HEK293T (cell line): Measurements from ENCODE around the gene PEX3.

ENCODE experiments used
- CTCF ChIA-PET: fragments of 350-600 bp; formaldehyde crosslinking; extraction: SDS; loops from one replicate; lab custom pipeline; 2021; ENCODE audit warnings: antibody characterized with exemption, inconsistent platforms; lab: Yijun Ruan, JAX
- POLR2A ChIA-PET: fragments of 350-600 bp; formaldehyde crosslinking; extraction: SDS; loops from one replicate; lab custom pipeline; 2020; ENCODE audit warnings: antibody characterized with exemption, inconsistent platforms; lab: Yijun Ruan, JAX
- DNase-seq: peaks from one replicate; pipeline ENCODE4 v3.0.0; 2012; ENCODE audit warnings: mixed read lengths; ENCODE audit errors: extremely low spot score
- ARNT ChIP-seq: fragments of 450-650 bp; IDR thresholded peaks from 2 replicates; pipeline ENCODE4 v1.6.1; 2017; ENCODE audit warnings: mild to moderate bottlenecking
- BHLHE40 ChIP-seq: fragments of 450-650 bp; IDR thresholded peaks from 2 replicates; pipeline ENCODE4 v1.6.1; 2016; ENCODE audit warnings: mild to moderate bottlenecking, moderate library complexity, borderline replicate concordance
- CTBP1 ChIP-seq: fragments of 450-650 bp; IDR thresholded peaks from 2 replicates; pipeline ENCODE4 v1.6.1; 2016; ENCODE audit warnings: borderline replicate concordance
- ELF4 ChIP-seq: fragments of 450-650 bp; IDR thresholded peaks from 2 replicates; pipeline ENCODE4 v1.6.1; 2017; ENCODE audit warnings: antibody characterized with exemption
- FOXA1 ChIP-seq: fragments of 450-650 bp; IDR thresholded peaks from 2 replicates; pipeline ENCODE4 v1.6.1; 2016; ENCODE audit warnings: mild to moderate bottlenecking
- FOXK2 ChIP-seq: fragments of 450-650 bp; IDR thresholded peaks from 2 replicates; pipeline ENCODE4 v1.6.1; 2016; ENCODE audit warnings: mild to moderate bottlenecking
- FOXM1 ChIP-seq: fragments of 450-650 bp; IDR thresholded peaks from 2 replicates; pipeline ENCODE4 v1.6.1; 2017; ENCODE audit warnings: mild to moderate bottlenecking, borderline replicate concordance
- HDGF ChIP-seq: fragments of 450-650 bp; IDR thresholded peaks from 2 replicates; pipeline ENCODE4 v1.6.1; 2017; ENCODE audit warnings: antibody characterized with exemption, borderline replicate concordance
- L3MBTL2 ChIP-seq: fragments of 450-650 bp; conservative IDR thresholded peaks from 2 replicates; pipeline ENCODE4 v1.6.1; 2016; ENCODE audit warnings: mild to moderate bottlenecking
- LEF1 ChIP-seq: fragments of 450-650 bp; IDR thresholded peaks from 2 replicates; pipeline ENCODE4 v1.6.1; 2017; ENCODE audit warnings: mild to moderate bottlenecking, borderline replicate concordance
- NFRKB ChIP-seq: fragments of 450-650 bp; IDR thresholded peaks from 2 replicates; pipeline ENCODE4 v1.6.1; 2016; ENCODE audit warnings: mild to moderate bottlenecking, moderate library complexity
- PKNOX1 ChIP-seq: fragments of 450-650 bp; IDR thresholded peaks from 2 replicates; pipeline ENCODE4 v1.6.1; 2016
- SP1 ChIP-seq: fragments of 450-650 bp; IDR thresholded peaks from 2 replicates; pipeline ENCODE4 v1.6.1; 2017
- SUZ12 ChIP-seq: fragments of 450-650 bp; IDR thresholded peaks from 2 replicates; pipeline ENCODE4 v1.6.1; 2016; ENCODE audit warnings: mild to moderate bottlenecking
- TARDBP ChIP-seq: fragments of 450-650 bp; IDR thresholded peaks from 2 replicates; pipeline ENCODE4 v1.6.1; 2016
- ZNF384 ChIP-seq: fragments of 450-650 bp; IDR thresholded peaks from 2 replicates; pipeline ENCODE4 v1.6.1; 2016

The PEX3 gene

DNA sequence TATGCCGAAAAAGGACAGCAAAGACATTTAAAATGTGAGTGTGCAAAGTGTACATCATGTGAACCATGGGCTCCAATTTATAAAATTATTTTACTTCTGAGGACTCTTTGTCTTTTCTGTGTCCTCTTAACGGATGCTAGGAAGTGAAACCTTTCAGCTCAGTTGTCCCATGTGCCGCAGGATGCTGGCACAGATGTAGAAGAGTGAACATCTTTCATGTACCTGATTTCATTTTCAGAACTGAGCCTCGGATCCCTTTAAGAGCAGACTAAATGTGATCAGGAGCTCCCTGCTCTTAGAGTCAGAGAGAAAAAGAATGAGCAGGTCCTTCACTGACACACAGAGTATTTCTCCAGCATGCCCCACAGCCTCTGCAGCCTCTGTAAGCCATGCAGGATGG lies 88.5 kb downstream of the PEX3 start:
- no peak for DNase-seq
- TF ChIP-seq BHLHE40 (no peak), PKNOX1 (no peak)
- ChIA-PET CTCF (no interaction called here), POLR2A (no interaction called here)

GRCh38 chr6:143539734-143540133 lies 89.1 kb downstream of the PEX3 start:
- ChIA-PET CTCF (no interaction called here), POLR2A (no interaction called here)
- DNase-seq, result no peak
- TF ChIP-seq ZNF384, result no peak
- TF ChIP-seq L3MBTL2, result no peak
- TF ChIP-seq TARDBP, result no peak
- no peak for TF ChIP-seq NFRKB
- no peak for TF ChIP-seq CTBP1
- TF ChIP-seq SUZ12, result no peak
- no peak for TF ChIP-seq LEF1
- TF ChIP-seq BHLHE40, result no peak
- TF ChIP-seq FOXK2, result no peak

DNA sequence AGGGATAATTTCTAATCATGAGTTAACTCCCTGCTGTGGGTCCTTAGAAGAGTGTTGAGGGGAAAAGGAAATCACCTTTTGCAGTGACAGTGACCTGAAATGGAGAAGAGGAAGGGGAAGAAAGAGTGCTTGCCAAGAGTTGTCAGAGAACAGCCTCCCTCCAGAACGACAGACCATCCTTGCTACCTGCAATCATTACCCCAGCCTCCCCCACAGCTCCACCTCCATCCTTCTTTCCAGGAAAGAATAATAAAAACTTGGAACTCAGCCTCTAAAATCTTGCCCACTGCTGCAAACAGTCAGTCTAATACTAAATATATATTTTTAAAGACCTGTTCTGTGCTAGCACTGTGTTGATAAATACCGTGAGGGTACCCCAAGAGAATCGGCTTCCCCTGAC lies 89.6 kb downstream of the PEX3 start:
- DNase-seq, result no peak
- ChIA-PET POLR2A (no interaction called here), CTCF (no interaction called here)
- TF ChIP-seq ARNT (no peak), TARDBP (no peak), FOXK2 (no peak), LEF1 (no peak), ZNF384 (no peak), SUZ12 (no peak), PKNOX1 (no peak), ELF4 (no peak), L3MBTL2 (no peak), HDGF (no peak), FOXM1 (no peak), BHLHE40 (no peak), FOXA1 (no peak), CTBP1 (no peak), SP1 (no peak), NFRKB (no peak)
